GM23338 (cell line): ENCODE measurements around the gene MAN1A2. TPM values are rescaled to one million over a fixed set of nuclear protein-coding genes. Genes with fewer than 3 reads are reported as not detected.

Experiments
- ATAC-seq: fragments of 200-7000 bp; cut with Tn5 transposase; 3 replicates; pipeline ENCODE4 v1.9.1; 2020
- DNase-seq: peaks from one replicate; pipeline ENCODE4 v3.0.0-alpha.2; 2015; ENCODE audit warnings: low spot score
- H2AFZ ChIP-seq: fragments of 200-600 bp; sonication (generic); 2 replicates; pipeline ENCODE4 v1.8.0; 2016; ENCODE audit warnings: antibody characterized with exemption, mild to moderate bottlenecking, moderate library complexity
- H3F3A ChIP-seq: fragments of 200-600 bp; sonication (generic); replicated peaks from 2 replicates; pipeline ENCODE4 v1.8.0; 2017; ENCODE audit warnings: antibody characterized with exemption, mixed run types, low read depth
- H3K27ac ChIP-seq: fragments of 200-600 bp; sonication (generic); 2 replicates; pipeline ENCODE4 v1.6.1; 2016; ENCODE audit warnings: low read depth
- H3K27me3 ChIP-seq: fragments of 200-600 bp; sonication (generic); 2 replicates; pipeline ENCODE4 v1.8.0; 2016; ENCODE audit warnings: mild to moderate bottlenecking, mixed run types, moderate library complexity; ENCODE audit not compliant: insufficient read depth
- H3K36me3 ChIP-seq: fragments of 200-600 bp; sonication (generic); 2 replicates; pipeline ENCODE4 v1.8.0; 2016; ENCODE audit warnings: mild to moderate bottlenecking; ENCODE audit not compliant: insufficient read depth
- H3K4me1 ChIP-seq: fragments of 200-600 bp; sonication (generic); 2 replicates; pipeline ENCODE4 v1.8.0; 2016; ENCODE audit warnings: mild to moderate bottlenecking, moderate library complexity; ENCODE audit not compliant: insufficient read depth
- H3K4me2 ChIP-seq: fragments of 200-600 bp; sonication (generic); 2 replicates; pipeline ENCODE4 v1.7.1; 2017; ENCODE audit warnings: mixed run types
- H3K4me3 ChIP-seq: fragments of 200-600 bp; sonication (generic); 2 replicates; pipeline ENCODE4 v1.6.1; 2016; ENCODE audit warnings: mixed run types
- H3K79me2 ChIP-seq: fragments of 200-600 bp; sonication (generic); replicated peaks from 2 replicates; pipeline ENCODE4 v1.8.0; 2017; ENCODE audit warnings: mild to moderate bottlenecking; ENCODE audit not compliant: insufficient read depth
- H3K9me2 ChIP-seq: fragments of 200-600 bp; sonication (generic); 2 replicates; pipeline ENCODE4 v1.8.0; 2017; ENCODE audit not compliant: insufficient read depth
- H4K20me1 ChIP-seq: fragments of 200-600 bp; sonication (generic); replicated peaks from 2 replicates; pipeline ENCODE4 v1.8.0; 2017; ENCODE audit warnings: mild to moderate bottlenecking; ENCODE audit not compliant: insufficient read depth
- H3K27ac Mint-ChIP-seq: 2 replicates; pipeline ENCODE4 v1.8.0; 2020; ENCODE audit warnings: inconsistent platforms, mild to moderate bottlenecking, moderate library complexity, mixed read lengths
- H3K27me3 Mint-ChIP-seq: 3 replicates; pipeline ENCODE4 v1.8.0; 2022; ENCODE audit warnings: low read depth, mild to moderate bottlenecking, moderate library complexity, mixed read lengths, inconsistent platforms; ENCODE audit not compliant: insufficient read depth, poor library complexity
- H3K36me3 Mint-ChIP-seq: 3 replicates; pipeline ENCODE4 v1.8.0; 2021; ENCODE audit warnings: low read depth, mild to moderate bottlenecking, inconsistent platforms, moderate library complexity, mixed read lengths
- H3K4me1 Mint-ChIP-seq: 3 replicates; pipeline ENCODE4 v1.8.0; 2020; ENCODE audit warnings: mild to moderate bottlenecking, inconsistent platforms, mixed read lengths
- H3K4me3 Mint-ChIP-seq: 3 replicates; pipeline ENCODE4 v1.8.0; 2021; ENCODE audit warnings: moderate library complexity, mild to moderate bottlenecking, inconsistent platforms, mixed read lengths
- H3K9me3 Mint-ChIP-seq: 3 replicates; pipeline ENCODE4 v1.8.0; 2020; ENCODE audit warnings: moderate library complexity, mild to moderate bottlenecking, inconsistent platforms, mixed read lengths
- CREB1 ChIP-seq: fragments of 250-450 bp; sonication (Bioruptor Pico); IDR thresholded peaks from 2 replicates; pipeline ENCODE4 v1.5.0; 2020; ENCODE audit warnings: low read depth, mild to moderate bottlenecking, moderate library complexity
- EZH2 ChIP-seq: fragments of 200-600 bp; sonication (generic); IDR thresholded peaks from one replicate; pipeline ENCODE4 v1.8.0; 2017; ENCODE audit warnings: antibody characterized with exemption, mild to moderate bottlenecking, low read depth; ENCODE audit not compliant: unreplicated experiment
- EZH2phosphoT487 ChIP-seq: fragments of 200-600 bp; sonication (generic); IDR thresholded peaks from one replicate; pipeline ENCODE4 v1.8.1; 2018; ENCODE audit warnings: antibody characterized with exemption; ENCODE audit not compliant: unreplicated experiment
- JUNB ChIP-seq: IDR thresholded peaks from one replicate; pipeline ENCODE4 v1.6.1; 2016; ENCODE audit warnings: antibody characterized with exemption; ENCODE audit not compliant: unreplicated experiment
- NANOG ChIP-seq: IDR thresholded peaks from 2 replicates; pipeline ENCODE4 v1.6.1; 2016; ENCODE audit warnings: antibody characterized with exemption, borderline replicate concordance
- POLR2AphosphoS5 ChIP-seq: IDR thresholded peaks from 2 replicates; pipeline ENCODE4 v1.6.1; 2016; ENCODE audit warnings: antibody characterized with exemption, low read depth
- STAT1 ChIP-seq: IDR thresholded peaks from one replicate; pipeline ENCODE4 v1.6.1; 2016; ENCODE audit warnings: antibody characterized with exemption; ENCODE audit not compliant: unreplicated experiment
- ZNF114 ChIP-seq: fragments of 250-450 bp; sonication (Bioruptor Pico); IDR thresholded peaks from 2 replicates; pipeline ENCODE4 v1.5.0; 2020; ENCODE audit warnings: mild to moderate bottlenecking, moderate library complexity
- ZNF331 ChIP-seq: fragments of 250-450 bp; sonication (Bioruptor Pico); IDR thresholded peaks from 2 replicates; pipeline ENCODE4 v1.5.0; 2020; ENCODE audit warnings: low read depth, mild to moderate bottlenecking, moderate library complexity
- polyA plus RNA-seq: library from polyadenylated mRNA; unstranded; fragments of >200 nt; fragmentation: Nextera tagmentation; extraction: Ambion mirVana; gene quantifications from 2 replicates; pipeline ENCODE4 v1.2.1, GENCODE V29; 2016
- total RNA-seq: library from RNA; depleted of rRNA; stranded (reverse); fragments of >200 nt; shearing (Covaris generic); gene quantifications from 2 replicates; pipeline ENCODE4 v1.2.3, GENCODE V29; 2014
- TF ChIP-seq, protein P1 (sequence below): IDR thresholded peaks from 2 replicates; pipeline ENCODE4 v1.6.1; 2016; ENCODE audit warnings: antibody characterized with exemption
- TF ChIP-seq, protein P2 (sequence below), 2 experiments: fragments of 200-600 bp in 1 of 2; sonication (generic) in 1 of 2; conservative IDR thresholded peaks; 2 replicates each; pipeline versions ENCODE4 v1.5.1 to v1.6.1; 2016 to 2017; ENCODE audit warnings: antibody characterized with exemption in 2 of 2, low read depth in 2 of 2, mild to moderate bottlenecking in 2 of 2, moderate library complexity in 1 of 2
- TF ChIP-seq, protein P3 (sequence below): IDR thresholded peaks from one replicate; pipeline ENCODE4 v1.6.1; 2018; ENCODE audit warnings: antibody characterized with exemption; ENCODE audit not compliant: unreplicated experiment
- TF ChIP-seq, protein P4 (sequence below): fragments of 250-450 bp; sonication (Bioruptor Pico); IDR thresholded peaks from 2 replicates; pipeline ENCODE4 v1.5.0; 2020; ENCODE audit warnings: mild to moderate bottlenecking, moderate library complexity

Gene MAN1A2
- total and polyA plus RNA-seq, 2 experiments from 2014 or later: 18.6 to 22.2 TPM

DNA sequence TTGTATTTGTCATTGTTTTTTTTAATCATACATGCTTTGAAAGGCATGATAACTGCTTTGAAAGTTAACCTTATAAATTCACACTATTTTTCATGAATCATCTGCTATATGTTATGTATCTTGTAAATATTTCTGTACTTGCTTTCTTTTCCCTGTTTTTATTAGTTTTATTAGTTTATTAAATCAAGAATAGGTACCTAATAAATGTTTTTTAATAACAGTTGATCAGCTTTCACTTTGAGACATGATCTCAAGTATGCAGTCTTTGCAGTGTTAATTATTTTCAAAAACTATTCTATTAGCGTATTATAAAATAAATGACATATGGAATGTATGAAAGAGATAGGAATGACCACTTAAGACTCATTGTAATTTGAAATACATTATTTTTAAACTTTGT is 127.8 kb downstream of the MAN1A2 start:
- Histone ChIP-seq H3K9me2 (no peaks in the 10 kb centered on the region), H3F3A (no peaks in the 10 kb centered on the region), H2AFZ (no peak overlapping the region), H3K4me1 (no peaks in the 10 kb centered on the region), H3K36me3 (no peaks in the 10 kb centered on the region), H3K79me2 (no peaks in the 10 kb centered on the region), H3K27ac (no peak overlapping the region), H4K20me1 (no peaks in the 10 kb centered on the region), H3K4me2 (no peak overlapping the region), H3K4me3 (no peak overlapping the region), H3K27me3 (no peaks in the 10 kb centered on the region)
- ATAC-seq: no peak
- no peak for TF ChIP-seq POLR2AphosphoS5
- TF ChIP-seq, protein P1, sequence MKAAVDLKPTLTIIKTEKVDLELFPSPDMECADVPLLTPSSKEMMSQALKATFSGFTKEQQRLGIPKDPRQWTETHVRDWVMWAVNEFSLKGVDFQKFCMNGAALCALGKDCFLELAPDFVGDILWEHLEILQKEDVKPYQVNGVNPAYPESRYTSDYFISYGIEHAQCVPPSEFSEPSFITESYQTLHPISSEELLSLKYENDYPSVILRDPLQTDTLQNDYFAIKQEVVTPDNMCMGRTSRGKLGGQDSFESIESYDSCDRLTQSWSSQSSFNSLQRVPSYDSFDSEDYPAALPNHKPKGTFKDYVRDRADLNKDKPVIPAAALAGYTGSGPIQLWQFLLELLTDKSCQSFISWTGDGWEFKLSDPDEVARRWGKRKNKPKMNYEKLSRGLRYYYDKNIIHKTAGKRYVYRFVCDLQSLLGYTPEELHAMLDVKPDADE: no peak
- TF ChIP-seq, protein P2, sequence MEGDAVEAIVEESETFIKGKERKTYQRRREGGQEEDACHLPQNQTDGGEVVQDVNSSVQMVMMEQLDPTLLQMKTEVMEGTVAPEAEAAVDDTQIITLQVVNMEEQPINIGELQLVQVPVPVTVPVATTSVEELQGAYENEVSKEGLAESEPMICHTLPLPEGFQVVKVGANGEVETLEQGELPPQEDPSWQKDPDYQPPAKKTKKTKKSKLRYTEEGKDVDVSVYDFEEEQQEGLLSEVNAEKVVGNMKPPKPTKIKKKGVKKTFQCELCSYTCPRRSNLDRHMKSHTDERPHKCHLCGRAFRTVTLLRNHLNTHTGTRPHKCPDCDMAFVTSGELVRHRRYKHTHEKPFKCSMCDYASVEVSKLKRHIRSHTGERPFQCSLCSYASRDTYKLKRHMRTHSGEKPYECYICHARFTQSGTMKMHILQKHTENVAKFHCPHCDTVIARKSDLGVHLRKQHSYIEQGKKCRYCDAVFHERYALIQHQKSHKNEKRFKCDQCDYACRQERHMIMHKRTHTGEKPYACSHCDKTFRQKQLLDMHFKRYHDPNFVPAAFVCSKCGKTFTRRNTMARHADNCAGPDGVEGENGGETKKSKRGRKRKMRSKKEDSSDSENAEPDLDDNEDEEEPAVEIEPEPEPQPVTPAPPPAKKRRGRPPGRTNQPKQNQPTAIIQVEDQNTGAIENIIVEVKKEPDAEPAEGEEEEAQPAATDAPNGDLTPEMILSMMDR (conservative IDR thresholded peaks at IDR 0.05; ENCODE audit: low read depth in 2 of 2): no peak
- no peak for TF ChIP-seq EZH2
- TF ChIP-seq, protein P3, sequence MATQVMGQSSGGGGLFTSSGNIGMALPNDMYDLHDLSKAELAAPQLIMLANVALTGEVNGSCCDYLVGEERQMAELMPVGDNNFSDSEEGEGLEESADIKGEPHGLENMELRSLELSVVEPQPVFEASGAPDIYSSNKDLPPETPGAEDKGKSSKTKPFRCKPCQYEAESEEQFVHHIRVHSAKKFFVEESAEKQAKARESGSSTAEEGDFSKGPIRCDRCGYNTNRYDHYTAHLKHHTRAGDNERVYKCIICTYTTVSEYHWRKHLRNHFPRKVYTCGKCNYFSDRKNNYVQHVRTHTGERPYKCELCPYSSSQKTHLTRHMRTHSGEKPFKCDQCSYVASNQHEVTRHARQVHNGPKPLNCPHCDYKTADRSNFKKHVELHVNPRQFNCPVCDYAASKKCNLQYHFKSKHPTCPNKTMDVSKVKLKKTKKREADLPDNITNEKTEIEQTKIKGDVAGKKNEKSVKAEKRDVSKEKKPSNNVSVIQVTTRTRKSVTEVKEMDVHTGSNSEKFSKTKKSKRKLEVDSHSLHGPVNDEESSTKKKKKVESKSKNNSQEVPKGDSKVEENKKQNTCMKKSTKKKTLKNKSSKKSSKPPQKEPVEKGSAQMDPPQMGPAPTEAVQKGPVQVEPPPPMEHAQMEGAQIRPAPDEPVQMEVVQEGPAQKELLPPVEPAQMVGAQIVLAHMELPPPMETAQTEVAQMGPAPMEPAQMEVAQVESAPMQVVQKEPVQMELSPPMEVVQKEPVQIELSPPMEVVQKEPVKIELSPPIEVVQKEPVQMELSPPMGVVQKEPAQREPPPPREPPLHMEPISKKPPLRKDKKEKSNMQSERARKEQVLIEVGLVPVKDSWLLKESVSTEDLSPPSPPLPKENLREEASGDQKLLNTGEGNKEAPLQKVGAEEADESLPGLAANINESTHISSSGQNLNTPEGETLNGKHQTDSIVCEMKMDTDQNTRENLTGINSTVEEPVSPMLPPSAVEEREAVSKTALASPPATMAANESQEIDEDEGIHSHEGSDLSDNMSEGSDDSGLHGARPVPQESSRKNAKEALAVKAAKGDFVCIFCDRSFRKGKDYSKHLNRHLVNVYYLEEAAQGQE: no peak
- no peak for TF ChIP-seq ZNF331 (CRISPR knock-in tag)
- no peak for TF ChIP-seq STAT1
- TF ChIP-seq EZH2phosphoT487: no peak
- TF ChIP-seq JUNB: no peak
- no peak for TF ChIP-seq ZNF114 (CRISPR knock-in tag)
- no peak for TF ChIP-seq CREB1 (CRISPR knock-in tag)
- no peak for TF ChIP-seq NANOG
- TF ChIP-seq, protein P4, sequence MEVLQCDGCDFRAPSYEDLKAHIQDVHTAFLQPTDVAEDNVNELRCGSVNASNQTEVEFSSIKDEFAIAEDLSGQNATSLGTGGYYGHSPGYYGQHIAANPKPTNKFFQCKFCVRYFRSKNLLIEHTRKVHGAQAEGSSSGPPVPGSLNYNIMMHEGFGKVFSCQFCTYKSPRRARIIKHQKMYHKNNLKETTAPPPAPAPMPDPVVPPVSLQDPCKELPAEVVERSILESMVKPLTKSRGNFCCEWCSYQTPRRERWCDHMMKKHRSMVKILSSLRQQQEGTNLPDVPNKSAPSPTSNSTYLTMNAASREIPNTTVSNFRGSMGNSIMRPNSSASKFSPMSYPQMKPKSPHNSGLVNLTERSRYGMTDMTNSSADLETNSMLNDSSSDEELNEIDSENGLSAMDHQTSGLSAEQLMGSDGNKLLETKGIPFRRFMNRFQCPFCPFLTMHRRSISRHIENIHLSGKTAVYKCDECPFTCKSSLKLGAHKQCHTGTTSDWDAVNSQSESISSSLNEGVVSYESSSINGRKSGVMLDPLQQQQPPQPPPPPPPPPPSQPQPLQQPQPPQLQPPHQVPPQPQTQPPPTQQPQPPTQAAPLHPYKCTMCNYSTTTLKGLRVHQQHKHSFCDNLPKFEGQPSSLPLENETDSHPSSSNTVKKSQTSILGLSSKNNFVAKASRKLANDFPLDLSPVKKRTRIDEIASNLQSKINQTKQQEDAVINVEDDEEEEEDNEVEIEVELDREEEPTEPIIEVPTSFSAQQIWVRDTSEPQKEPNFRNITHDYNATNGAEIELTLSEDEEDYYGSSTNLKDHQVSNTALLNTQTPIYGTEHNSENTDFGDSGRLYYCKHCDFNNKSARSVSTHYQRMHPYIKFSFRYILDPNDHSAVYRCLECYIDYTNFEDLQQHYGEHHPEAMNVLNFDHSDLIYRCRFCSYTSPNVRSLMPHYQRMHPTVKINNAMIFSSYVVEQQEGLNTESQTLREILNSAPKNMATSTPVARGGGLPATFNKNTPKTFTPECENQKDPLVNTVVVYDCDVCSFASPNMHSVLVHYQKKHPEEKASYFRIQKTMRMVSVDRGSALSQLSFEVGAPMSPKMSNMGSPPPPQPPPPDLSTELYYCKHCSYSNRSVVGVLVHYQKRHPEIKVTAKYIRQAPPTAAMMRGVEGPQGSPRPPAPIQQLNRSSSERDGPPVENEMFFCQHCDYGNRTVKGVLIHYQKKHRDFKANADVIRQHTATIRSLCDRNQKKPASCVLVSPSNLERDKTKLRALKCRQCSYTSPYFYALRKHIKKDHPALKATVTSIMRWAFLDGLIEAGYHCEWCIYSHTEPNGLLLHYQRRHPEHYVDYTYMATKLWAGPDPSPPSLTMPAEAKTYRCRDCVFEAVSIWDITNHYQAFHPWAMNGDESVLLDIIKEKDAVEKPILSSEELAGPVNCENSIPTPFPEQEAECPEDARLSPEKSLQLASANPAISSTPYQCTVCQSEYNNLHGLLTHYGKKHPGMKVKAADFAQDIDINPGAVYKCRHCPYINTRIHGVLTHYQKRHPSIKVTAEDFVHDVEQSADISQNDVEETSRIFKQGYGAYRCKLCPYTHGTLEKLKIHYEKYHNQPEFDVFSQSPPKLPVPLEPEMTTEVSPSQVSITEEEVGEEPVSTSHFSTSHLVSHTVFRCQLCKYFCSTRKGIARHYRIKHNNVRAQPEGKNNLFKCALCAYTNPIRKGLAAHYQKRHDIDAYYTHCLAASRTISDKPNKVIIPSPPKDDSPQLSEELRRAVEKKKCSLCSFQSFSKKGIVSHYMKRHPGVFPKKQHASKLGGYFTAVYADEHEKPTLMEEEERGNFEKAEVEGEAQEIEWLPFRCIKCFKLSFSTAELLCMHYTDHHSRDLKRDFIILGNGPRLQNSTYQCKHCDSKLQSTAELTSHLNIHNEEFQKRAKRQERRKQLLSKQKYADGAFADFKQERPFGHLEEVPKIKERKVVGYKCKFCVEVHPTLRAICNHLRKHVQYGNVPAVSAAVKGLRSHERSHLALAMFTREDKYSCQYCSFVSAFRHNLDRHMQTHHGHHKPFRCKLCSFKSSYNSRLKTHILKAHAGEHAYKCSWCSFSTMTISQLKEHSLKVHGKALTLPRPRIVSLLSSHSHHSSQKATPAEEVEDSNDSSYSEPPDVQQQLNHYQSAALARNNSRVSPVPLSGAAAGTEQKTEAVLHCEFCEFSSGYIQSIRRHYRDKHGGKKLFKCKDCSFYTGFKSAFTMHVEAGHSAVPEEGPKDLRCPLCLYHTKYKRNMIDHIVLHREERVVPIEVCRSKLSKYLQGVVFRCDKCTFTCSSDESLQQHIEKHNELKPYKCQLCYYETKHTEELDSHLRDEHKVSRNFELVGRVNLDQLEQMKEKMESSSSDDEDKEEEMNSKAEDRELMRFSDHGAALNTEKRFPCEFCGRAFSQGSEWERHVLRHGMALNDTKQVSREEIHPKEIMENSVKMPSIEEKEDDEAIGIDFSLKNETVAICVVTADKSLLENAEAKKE: no peak
- no peak for DNase-seq
- no peaks in the 10 kb centered on the region for H3K4me1 Mint-ChIP-seq
- H3K27me3 Mint-ChIP-seq: no peaks in the 10 kb centered on the region
- no peaks in the 10 kb centered on the region for H3K9me3 Mint-ChIP-seq
- H3K4me3 Mint-ChIP-seq: no peak overlapping the region
- no peak overlapping the region for H3K27ac Mint-ChIP-seq
- H3K36me3 Mint-ChIP-seq: no peaks in the 10 kb centered on the region
